AG09309 (cell line): ENCODE measurements around the gene CLEC17A.
"Not testable (repeated sequence)": the region's sequence is repeated elsewhere in the genome, so short reads cannot be mapped to it uniquely, and the experiment has no call there.

Experiments
- DNase-seq: peaks from one replicate; pipeline ENCODE4 v3.0.0-alpha.2; 2010; ENCODE audit warnings: low read depth
- H3K4me3 ChIP-seq: 2 replicates; pipeline ENCODE4 v1.5.1; 2011; ENCODE audit warnings: mild to moderate bottlenecking, low read depth, low read length, moderate library complexity; ENCODE audit not compliant: control insufficient read depth
- TF ChIP-seq, protein P1 (sequence below): IDR thresholded peaks from 2 replicates; pipeline ENCODE4 v1.5.1; 2011; ENCODE audit warnings: mild to moderate bottlenecking, low read depth, low read length, inconsistent platforms; ENCODE audit not compliant: insufficient read depth, control insufficient read depth; ENCODE audit errors: missing control alignments

The CLEC17A gene

DNA sequence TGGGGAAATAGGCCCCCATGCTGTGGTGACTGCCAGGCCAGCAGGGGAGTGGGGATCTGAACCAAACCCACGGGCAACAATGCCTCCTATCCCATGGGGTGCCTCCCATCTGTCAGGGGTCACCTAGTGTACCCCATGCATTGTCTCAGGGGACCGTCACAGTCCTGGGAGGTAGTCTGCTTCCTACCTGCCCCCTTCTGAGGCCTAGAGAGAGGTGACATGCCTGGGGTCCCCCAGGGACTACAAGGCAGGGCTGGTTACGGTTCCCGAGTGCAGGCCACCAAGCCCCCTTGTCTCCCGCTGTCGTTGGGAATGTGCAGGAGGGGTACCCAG is 22.1 kb upstream of the CLEC17A start:
- TF ChIP-seq, protein P1, sequence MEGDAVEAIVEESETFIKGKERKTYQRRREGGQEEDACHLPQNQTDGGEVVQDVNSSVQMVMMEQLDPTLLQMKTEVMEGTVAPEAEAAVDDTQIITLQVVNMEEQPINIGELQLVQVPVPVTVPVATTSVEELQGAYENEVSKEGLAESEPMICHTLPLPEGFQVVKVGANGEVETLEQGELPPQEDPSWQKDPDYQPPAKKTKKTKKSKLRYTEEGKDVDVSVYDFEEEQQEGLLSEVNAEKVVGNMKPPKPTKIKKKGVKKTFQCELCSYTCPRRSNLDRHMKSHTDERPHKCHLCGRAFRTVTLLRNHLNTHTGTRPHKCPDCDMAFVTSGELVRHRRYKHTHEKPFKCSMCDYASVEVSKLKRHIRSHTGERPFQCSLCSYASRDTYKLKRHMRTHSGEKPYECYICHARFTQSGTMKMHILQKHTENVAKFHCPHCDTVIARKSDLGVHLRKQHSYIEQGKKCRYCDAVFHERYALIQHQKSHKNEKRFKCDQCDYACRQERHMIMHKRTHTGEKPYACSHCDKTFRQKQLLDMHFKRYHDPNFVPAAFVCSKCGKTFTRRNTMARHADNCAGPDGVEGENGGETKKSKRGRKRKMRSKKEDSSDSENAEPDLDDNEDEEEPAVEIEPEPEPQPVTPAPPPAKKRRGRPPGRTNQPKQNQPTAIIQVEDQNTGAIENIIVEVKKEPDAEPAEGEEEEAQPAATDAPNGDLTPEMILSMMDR, result no peak
- no peak overlapping the region for H3K4me3 ChIP-seq
- no peak for DNase-seq

DNA sequence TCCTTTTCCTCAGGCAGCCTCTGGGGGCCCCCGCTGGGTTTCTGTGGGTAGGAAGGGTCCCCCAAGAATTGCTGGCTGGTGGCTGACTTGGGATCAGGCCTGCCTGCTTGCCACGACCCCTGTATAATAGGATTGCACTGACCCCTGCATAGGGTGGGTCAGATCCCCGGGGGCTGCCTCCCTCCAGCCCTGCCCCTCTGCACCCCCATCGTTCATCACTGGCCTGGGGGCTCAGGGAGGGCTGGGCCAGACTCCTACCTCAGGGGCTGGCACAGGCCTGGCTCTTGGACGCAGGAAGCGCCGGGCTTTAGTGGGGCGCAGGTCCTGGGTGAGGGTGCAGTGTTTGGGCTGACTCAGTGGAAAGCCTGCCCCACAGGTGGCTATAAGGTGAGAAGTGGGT is 21.6 kb upstream of the CLEC17A start:
- TF ChIP-seq, protein P1, result no peak
- no peak overlapping the region for H3K4me3 ChIP-seq
- DNase-seq, result no peak

DNA sequence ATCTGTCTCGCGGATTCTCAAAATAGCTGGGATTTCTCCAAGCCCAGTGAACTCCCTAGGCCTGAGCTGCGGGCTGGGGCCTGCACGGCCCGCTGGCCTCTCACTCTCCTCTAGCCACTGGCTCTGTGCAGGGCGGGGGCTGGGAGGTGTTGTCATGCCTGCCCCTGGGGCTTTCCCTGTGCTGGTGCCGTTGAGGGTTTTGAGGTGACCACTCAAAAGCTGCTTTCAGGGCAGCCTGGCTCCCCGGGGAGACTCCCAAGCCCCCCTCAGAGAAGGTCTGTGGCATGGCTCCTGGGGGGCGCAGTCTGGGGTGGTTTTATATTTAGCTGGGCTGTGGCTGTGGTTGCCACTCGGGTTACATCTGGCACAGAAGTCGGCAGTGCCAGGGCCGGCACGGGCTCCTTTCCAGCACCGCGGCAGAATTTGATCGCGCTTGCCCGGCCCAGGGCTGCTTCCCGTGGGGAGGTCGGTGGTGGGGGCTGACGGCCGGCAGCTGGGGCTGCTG is 21.0 kb upstream of the CLEC17A start:
- TF ChIP-seq, protein P1, result no peak
- no peak for DNase-seq
- no peak overlapping the region for H3K4me3 ChIP-seq

DNA sequence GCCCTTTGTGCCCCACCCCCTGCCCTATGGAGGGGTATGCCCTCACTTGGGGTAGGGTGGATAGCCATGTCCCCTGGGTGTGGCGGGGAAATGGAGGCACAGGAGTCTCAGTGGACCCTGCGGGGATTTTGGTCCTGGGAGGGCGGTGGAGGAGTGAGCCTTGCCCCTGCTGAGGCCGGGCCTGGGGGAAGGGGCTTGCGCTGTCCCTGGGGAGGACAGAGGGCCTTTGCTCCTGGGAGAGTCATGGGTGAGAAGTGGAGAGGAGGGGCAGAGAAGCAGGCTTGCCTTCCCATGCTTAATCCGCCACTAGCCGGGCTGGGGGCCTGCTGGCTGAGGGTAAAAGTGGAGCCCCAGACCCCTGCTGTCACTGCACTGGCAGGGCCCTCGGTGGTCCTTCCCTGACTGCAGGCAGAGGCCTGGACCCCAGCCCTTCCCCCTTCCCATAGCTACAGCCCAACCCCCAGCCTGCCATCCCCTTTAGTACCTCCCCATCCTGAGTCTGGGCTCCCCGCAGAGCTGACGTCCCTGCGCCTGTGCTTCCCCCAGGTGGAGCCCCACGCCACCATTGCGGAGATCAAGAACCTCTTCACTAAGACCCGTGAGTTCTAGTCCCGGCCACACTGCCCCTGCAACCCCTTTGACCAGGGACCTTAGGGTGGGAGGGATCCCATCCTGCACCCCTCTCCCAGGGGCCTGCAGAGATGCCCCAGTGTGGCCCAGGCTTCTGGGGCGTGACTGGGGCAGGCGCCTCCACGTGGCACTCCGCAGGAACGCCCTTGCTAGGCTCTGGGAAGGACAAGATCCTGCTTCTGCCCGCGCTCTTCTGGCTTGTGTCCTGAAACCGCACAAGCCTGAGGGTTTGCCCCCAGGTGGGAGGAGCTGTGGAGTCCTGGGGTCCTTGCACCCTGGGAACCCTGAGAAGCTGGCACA is 20.0 kb upstream of the CLEC17A start:
- TF ChIP-seq, protein P1, result no peak
- no peak overlapping the region for H3K4me3 ChIP-seq
- DNase-seq, result no peak

DNA sequence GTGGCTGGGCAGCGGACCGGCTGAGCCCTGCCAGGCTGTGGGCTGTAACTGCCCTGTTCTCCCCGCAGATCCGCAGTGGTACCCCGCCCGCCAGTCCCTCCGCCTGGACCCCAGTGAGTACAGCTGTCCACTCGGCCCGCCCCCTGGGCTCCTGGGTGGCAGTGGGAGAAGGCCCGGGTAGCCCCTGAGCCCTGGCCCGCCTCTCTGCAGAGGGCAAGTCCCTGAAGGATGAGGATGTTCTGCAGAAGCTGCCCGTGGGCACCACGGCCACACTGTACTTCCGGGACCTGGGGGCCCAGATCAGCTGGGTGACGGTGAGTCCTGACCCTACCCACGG is 19.3 kb upstream of the CLEC17A start:
- no peak overlapping the region for H3K4me3 ChIP-seq
- TF ChIP-seq, protein P1, result no peak
- no peak for DNase-seq

DNA sequence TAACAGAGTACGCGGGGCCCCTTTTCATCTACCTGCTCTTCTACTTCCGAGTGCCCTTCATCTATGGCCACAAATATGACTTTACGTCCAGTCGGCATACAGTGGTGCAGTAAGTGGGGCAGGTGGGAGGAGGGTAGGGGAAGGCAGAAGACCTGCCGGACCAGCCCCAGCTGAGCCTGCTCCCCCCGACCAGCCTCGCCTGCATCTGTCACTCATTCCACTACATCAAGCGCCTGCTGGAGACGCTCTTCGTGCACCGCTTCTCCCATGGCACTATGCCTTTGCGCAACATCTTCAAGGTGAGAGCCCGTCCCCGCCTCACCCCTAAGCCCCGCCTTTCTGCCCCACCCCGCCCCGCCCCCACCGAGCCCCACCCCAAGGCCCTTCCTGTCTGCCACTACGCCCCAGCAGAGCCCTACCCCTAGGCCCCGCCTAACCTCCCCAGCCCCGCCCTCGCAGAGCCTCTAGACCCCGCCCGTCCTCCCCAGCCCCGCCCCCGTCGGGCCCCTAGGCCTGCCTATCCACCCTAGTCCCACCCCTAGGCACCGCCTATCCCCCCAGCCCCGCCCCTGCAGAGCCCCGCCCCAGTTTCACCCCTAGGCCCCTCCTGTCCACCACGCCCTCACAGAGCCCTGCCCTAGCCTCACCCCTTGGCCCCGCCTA is 18.8 kb upstream of the CLEC17A start:
- DNase-seq, result no peak
- TF ChIP-seq, protein P1, result no peak
- no peak overlapping the region for H3K4me3 ChIP-seq

DNA sequence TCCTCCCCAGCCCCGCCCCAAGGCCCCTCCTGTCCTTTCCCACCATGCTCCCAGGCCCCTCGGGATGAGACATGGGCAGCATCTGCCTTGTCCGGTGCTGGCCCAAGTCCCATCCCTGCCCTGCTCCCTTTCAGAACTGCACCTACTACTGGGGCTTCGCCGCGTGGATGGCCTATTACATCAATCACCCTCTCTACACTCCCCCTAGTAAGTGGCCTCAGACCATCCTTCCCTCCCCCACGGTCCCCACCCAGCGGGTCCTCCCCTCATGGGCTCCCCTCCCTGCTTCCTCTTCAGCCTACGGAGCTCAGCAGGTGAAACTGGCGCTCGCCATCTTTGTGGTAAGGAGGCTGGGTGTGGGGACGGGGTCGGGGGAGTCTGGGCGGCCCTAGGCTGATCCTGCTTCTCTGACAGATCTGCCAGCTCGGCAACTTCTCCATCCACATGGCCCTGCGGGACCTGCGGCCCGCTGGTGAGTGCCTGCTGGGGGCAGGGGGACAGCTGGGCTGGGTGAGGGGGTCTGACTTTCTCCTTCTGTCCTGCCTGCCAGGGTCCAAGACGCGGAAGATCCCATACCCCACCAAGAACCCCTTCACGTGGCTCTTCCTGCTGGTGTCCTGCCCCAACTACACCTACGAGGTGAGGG is 18.1 kb upstream of the CLEC17A start:
- H3K4me3 ChIP-seq, DNase-seq: not testable (repeated sequence)
